ENCODE results near the gene SUSD4.

SUSD4 gene

DNA sequence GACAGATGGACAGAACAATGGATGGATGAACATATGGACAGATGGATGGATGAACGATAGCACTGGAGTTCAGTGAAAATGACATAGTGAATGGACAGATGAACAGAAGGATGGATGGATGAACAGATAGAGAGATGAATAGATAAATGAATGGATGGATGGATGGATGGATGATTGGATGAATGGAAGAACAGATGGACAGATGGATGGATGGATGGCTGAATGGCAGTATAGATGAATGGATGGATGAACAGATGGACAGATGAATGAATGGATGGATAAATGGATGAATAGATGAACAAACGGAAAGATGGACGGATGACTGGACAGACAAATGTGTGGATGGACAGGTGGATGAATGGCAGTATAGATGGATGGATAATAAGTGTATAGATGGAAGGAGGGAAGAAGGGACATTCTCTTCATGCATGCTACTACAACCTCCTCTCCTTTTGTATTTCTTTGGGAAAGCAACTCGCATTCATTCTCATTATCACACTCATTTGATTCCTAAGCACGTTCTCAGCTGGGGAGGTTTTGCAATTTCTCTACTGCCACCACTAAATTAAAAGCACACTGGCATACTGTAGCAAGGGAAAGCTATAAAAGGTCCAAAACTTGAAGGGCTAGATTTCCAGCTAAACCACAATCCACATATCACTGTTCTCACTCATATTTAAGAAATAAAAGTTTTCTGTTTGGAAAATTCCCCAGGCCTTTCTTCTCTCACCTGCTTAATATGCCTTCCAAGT lies 34.1 kb downstream of the SUSD4 start:
- DNase-seq (ENCODE audit: low spot score), result no peak

DNA sequence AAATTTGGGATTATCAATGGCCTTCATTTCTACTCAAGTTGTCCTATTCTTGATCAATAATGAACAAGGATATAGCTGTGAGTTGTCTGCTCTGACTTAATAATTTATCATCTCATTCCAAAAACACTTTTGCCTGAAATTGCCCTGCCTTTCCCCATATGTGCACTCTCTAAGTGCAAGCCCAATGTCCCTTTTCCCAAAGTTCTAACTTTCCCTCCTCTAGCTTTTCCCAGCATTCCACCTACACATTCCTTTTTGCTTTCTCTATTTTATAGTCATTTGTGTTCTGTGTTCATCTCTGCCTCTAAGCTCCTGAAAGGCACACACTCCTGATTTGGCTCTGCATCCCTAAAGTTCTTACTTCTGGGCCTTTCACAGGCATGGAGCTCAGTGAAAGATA lies 34.7 kb downstream of the SUSD4 start:
- DNase-seq (ENCODE audit: low spot score), result no peak

DNA sequence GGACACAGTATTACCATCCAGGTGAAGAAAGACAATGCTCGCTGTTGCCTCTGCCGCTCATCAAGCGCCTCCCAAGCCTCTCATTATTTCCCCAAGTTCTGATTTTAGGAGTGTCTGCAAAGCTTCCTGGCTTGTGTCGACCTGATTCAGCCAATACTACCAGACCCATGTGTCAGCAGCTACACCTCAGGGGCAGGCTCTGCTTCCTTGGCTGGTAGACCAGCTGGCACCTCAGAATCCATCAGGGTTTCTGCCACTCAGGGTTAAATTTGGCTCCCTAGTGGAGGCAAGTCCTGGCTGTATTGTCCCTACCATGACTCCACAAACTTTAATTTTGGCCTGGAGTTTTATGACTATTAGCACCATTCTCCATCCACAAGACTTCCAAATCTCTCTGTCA lies 35.4 kb downstream of the SUSD4 start:
- no peak for DNase-seq (ENCODE audit: low spot score)

DNA sequence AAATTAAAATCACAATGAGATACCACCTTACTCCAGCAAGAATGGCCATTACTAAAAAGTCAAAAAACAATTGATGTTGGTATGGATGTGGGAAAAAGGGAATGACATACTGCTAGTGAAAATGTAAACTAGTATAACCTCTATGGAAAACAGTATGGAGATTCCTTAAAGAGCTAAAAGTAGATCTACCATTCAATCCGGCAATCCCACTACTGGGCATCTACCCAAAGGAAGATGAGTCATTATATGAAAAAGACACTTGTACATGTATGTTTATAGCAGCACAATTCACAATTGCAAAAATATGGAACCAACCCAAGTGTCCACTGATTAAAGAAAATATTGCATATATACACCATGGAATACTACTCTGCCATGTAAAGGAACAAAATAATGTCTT lies 37.2 kb downstream of the SUSD4 start:
- DNase-seq (ENCODE audit: low spot score), result no peak

DNA sequence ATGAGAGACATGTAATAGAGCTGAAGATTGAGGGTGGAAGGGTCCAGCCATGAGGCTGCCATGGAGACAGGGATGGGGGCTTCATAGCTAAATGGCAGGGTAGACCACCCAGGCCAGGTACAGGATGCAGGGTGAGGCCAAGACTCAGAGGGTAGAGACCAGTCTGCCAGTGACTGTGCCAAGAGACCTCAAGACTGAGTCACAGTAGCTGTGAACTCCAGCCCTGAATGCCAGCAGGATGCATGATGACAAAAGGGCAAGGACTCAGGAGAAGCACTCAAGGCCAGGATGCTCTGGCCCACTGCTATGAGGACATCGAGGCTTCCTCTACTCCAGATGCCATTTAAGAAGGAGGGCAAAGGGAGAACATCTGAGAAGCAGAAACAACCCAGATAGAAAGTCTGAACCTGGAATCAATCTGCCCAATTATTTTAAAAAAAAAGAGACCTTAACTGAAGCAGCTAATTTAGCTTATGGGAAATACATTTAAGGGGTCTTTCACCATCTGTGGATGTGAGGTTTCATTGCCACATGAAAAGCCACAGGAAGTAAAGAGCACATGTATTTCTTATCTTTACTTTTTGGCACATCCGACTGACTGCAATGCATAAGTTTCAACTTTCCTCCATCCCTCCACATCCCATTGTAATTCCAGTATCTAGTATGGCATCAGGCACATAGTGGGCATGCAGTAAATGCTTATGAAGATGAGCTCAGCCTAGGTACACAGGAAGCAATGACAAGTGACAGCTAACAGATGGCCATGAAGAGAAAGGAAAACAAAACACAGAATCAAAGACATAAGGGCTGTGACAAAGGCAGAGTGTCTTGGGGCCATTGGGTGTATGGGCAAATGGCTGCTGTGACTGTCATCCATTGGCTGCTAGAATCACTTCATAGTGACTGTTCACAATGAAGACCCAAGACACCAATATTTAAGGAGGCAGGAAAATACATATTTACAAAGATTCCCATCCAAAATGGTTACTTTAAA lies 40.2 kb downstream of the SUSD4 start:
- no peak for DNase-seq (ENCODE audit: low spot score)

DNA sequence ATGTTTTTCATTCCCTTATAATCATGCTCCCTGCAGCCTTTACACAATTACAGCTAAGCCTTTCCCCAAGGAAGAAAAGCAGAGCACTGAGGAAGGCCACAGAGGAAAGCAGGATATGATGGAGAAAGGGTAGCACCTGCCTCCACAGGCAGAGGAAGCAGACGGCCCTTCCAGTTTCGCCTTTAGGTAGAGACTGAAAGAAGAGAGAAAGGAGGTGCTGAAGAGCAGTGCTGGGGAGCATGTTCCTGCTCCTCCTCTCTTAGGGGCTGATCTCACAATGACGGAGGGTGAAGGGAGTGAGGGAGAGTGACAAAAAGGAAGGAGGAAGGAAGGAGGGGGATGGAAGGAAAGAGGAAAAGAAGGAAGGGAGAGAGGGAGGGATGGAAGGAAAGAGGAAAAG lies 41.1 kb downstream of the SUSD4 start:
- DNase-seq (ENCODE audit: low spot score), result no peak

DNA sequence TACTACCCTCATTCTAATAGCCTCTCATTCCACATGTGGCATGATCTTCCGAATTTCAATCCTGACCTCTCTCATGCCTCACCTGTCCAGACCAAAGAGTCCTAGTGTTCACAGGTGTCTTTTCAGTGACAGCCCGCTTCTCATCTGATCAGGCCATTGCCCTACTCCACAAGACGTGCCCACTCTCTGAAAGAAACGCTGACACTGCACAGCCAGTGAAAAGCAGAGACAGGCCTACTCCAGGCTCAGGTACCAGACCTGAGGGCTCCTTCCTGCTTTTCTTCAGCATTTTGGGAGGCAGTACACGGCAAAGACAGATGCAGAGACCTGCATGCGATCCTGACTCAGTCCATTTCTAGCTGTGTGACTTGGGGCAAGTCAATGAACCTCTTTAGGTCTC lies 43.0 kb downstream of the SUSD4 start:
- DNase-seq (ENCODE audit: low spot score), result no peak

DNA sequence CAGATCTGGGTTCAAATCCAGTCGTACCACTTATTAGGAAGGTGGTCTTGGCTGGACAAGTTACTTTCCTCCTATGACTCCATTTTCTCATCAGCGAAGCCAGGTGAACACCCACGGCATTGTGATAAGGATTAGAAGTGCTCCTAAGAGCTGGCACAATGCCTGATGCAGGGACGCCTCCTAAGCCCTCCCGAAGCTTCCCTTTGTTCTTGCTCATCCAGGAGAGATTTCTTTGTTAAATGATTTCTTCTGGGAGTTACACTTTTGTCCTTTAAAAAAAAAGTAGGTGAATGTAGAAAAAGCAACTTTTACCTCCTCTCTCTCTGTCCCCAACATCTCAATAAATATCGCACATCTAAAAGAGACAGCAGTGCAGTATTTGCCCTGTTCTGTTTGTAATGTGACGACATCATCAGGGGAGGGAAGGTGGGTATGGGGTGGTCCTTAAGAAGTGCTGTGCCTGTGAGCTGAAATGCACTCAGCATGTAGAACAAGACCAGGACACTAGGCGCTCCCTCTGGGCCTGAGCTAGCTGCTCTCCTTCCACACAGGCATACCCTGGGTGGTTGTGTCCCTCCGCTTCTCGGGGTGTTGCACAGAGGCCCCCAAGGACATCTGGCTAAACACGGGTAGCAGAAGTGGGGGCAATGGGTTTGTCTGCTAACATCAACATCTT lies 43.9 kb downstream of the SUSD4 start:
- DNase-seq (ENCODE audit: low spot score), result no peak

DNA sequence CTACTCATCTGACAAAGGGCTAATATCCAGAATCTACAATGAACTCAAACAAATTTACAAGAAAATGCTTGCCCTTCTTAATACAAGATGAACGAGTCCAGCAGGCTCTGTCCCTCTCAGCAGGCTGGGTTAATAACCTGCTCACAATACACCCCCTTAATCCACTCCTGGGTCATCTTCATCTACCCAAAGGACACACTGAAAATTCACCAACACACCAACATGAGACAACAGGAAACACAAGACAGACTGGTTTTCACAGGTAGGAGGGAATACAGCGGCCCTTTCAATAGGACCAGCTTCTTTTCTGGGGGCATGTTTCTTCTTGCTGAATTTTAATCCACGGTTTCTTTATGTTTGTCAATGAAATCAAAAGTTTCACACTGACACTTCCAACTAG lies 44.6 kb downstream of the SUSD4 start:
- DNase-seq (ENCODE audit: low spot score), result no peak

DNA sequence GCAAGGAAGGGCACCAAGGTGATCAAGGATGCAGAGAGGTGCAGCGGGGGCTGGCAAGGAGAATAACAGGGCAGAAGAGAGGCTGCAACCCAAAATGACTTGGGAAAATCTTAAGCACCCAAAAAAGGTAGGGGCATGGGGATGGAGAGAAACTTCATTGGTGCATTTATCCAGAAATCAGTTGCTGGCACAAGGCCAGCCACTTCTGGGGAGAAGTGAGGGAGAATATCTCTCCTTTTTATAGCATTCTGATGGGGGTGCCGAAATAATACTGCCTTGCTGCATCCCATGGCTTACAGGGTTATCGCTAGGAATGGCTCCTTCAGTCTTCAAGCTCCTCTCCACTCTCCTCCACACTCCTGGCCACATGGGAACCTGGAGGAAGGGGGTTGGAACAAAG lies 47.9 kb downstream of the SUSD4 start:
- DNase-seq (ENCODE audit: low spot score), result no peak

DNA sequence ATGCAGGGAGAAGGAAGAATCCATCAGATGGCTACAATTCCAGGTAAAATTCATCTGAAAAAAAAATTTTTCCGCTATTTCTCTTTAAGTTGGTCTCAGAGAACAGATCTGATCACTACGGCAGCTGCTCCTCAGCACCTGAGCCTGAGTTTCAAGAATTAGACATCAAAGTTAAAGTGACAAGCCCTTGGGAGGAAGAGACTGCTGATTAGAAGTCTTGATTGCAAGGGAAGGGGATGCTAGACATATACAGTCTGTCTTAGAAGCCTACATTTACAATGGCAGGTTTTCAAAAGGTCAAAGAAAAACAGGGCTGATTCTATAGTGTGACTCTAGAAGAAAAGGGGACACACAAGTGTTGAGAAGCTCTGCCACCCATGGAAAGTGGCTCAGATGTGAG lies 48.3 kb downstream of the SUSD4 start:
- no peak for DNase-seq (ENCODE audit: low spot score)

DNA sequence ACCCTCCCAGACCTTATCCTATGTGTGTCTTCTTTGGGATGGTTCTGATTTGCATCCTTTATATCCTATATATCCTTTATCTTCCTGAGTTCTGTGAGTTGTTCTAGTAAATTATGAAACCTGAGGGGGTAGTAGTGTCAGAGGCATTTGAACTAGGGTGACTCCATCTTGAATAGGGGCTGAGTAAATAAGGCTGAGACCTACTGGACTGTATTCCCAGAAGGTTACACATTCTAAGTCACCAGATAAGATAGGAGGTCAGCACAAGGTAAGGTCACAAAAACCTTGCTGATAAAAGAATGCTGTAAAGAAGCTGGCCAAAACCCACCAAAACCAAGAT lies 50.6 kb downstream of the SUSD4 start:
- no peak for DNase-seq (ENCODE audit: low spot score)

DNA sequence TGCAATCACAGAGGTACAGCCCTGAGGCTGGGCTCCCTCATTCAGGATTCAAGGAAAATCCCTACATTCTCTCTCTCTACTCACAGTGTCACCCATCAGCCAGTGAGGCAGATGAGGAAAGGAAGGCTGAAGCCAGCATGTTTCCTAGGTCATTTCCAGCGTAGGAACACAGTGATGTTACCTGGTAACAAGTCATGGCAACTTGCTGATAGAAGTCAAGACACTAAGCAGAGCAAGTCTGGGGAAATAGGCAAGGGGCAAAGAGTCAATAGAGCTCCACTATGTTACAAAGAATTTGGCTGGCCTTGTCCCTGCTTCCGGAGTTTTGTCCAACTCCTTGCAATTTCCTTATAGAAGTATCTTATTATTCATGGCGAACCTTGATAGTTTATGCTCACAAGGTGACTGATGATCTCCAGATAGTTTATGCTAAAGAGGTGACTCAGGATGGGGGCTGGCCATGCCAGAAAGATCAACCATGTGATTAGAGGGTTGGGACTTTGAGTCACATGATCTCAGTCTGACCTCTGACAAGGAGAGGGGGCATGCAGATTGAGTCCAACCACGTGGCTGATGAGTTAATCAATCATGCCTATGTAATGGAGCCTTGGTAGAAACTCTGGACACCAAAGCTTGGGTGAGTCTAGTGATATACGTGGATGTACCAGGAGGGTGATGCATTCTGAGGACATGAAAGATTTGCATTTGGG lies 51.1 kb downstream of the SUSD4 start:
- no peak for DNase-seq (ENCODE audit: low spot score)

DNA sequence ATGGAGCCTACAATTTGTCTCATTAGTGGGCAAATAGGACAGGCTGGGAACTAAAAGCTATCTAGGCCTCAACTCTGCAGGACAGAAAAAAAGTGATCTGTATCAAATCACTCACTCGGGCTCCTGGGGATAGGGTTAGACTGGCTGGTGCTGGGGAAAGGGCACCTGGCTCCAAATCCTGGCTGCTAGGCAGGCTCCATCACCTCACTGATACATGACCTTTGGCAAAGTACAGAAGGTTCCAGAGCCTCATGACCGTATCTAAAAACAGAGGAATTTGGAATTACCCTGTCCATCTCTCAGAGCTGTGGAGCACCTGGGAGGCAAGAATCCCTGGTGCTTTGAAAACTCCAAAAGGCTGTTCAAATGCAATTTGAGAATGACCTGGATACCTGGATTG lies 51.7 kb downstream of the SUSD4 start:
- no peak for DNase-seq (ENCODE audit: low spot score)

DNA sequence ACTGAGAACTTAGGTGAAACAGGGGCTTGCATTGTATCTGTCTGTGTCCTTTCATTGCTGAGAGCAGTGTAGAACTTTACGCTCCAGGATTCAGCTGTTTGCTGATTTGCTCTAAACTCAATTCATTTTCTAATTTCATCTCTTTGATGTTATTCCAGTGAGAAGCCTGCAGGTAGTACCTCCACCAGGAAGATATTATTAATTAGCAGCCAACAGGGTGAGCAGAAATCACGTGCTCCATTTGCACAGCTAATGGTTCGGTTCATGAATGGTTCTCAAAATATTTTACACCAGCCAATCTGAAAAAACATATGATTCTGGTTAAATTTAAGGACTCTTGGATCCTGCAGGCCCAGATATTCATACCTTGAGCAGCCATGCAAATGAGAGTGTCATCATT lies 52.1 kb downstream of the SUSD4 start:
- no peak for DNase-seq (ENCODE audit: low spot score)

DNA sequence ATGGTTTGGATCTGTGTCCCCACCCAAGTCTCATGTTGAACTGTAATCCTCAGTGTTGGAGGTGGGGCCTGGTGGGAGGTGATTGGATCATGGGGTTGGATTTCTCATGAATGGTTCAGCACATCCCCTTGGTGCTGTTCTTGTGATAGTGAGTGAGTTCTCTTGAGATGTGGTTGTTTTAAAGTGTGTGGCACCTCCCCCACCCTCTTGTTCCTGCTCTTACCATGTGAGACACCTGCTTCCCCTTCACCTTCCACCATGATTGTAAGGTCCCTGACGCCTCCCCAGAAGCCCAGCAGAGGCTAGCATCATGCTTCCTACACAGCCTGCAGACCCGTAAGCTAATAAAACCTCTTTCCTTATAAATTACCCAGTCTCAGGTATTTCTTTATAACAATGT lies 55.8 kb downstream of the SUSD4 start:
- no peak for DNase-seq (ENCODE audit: low spot score)

DNA sequence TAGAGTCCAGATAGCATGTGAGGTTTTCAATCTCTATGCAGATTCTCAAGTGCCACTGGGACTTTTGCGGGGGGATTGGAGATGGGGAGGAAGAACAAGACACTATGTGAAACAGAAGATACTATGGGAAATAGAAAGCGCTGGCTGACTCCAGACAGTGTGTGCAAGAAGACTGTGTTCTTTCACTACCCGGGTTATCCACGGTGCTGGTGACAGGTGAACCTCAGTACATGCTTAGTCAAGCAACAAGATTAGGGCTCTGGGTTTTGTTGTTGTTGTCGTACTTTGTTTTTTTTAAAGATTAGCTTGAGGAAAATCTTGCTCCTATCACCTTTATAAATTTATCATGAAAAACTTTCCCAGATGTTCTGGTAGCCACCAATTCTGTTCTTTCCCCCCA lies 56.4 kb downstream of the SUSD4 start:
- no peak for DNase-seq (ENCODE audit: low spot score)

DNA sequence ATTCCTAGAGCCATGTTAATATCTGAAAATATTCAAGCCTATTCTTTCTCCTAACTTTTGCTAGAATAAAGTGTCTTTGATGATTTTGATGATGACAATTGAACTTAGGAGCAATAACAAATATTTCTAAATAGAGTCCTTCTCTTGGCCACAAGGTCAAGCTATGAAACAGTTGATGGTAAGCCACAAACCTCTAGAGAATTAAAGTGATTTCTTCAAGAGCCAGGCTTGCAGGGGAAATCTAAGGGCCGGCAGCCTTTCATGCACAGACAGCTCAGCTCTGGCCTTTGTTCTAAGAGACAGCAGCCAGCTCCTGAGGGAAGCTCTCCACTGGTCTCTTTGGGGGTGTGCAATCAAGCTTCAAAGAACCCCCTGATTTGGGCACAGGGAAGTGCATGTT lies 59.0 kb downstream of the SUSD4 start:
- no peak for DNase-seq (ENCODE audit: low spot score)

DNA sequence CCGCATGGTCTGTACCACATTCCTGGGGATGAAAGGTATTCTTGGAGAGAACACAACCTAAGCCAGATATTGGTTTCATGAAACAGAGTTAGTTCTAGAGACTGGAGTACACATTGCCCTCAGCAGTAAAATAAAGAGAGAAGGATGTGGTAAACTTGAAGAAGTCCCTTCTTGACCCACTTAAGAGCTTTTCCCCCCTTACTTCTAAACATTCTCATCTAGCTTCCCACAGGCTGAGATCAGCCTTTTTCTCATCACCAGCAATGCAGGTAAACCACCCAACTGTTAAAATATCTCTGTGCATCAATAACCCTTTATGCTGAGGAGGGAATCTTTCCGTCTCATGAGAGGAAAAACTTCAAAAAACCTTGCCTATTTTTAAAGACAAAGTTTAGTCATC lies 62.6 kb downstream of the SUSD4 start:
- DNase-seq (ENCODE audit: low spot score), result no peak

DNA sequence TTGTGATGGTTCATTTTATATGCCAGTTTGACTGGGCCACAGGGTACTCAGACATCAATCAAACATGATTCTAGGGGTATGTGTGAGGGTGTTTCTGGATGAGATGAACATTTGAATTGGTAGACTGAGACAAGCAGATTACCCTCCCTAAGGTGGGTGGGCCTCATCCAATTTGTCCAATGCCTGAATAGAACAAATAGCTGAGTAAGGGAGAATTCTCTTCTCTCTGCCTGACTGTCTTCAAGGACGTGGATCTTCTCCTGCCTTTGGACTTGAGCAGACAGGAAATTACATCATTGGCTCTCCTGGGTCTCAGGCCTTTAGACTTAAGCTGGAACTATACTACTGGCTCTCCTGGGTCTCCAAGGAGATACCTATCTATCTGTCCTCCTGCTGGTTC lies 64.4 kb downstream of the SUSD4 start:
- no peak for DNase-seq (ENCODE audit: low spot score)

DNA sequence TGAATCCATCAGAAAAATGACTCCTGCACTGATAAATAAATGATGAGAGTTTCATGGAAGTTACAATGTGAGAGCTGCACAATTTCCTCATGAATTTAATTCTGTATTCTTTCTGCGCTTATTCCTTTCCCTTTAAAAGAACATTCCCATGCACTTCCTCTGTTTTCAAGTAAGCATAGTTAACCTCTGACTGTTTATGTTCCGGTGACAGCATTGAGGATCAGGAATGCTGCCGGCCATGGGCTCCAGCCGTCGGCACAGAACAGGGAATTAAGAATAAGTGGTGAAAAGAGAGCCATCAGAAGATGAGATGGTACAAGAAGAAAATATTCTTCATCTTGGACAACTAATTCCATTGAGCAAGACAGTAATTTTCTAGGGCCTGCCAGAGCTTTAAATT lies 65.3 kb downstream of the SUSD4 start:
- DNase-seq (ENCODE audit: low spot score), result no peak

DNA sequence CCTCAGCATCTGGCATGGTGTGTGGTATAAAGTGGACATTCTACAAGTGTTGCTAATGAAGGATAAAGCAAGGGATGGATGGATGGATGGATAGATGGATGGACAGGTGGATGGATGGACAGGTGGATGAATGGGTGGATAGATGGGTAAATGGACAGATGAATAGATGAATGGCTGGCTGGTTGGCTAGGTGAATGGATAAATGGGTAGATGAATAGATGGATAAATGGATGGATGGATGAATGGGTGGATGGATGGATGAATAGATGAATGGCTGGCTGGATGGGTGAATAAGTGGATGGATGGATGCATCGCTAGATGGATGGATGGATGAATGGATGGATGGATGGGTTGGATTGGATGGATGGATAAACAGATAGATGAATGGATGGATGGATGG lies 66.2 kb downstream of the SUSD4 start:
- no peak for DNase-seq (ENCODE audit: low spot score)

Measured in CD4-positive, alpha-beta T cell treated with Interleukin-2 at 100 ng/mL for 4 hours (primary cell).